GM19238 (cell line): Measurements from ENCODE around the gene FRK.
"Not testable (repeated sequence)": the region's sequence is repeated elsewhere in the genome, so short reads cannot be mapped to it uniquely, and the experiment has no call there.

ENCODE experiments used
- DNase-seq: peaks from one replicate; pipeline ENCODE4 v3.0.0; 2011; ENCODE audit warnings: low spot score; ENCODE audit not compliant: insufficient read length

The FRK gene

GRCh38 chr6:116010386-116010785 is 50.3 kb downstream of the FRK start:
- DNase-seq: no peak

DNA sequence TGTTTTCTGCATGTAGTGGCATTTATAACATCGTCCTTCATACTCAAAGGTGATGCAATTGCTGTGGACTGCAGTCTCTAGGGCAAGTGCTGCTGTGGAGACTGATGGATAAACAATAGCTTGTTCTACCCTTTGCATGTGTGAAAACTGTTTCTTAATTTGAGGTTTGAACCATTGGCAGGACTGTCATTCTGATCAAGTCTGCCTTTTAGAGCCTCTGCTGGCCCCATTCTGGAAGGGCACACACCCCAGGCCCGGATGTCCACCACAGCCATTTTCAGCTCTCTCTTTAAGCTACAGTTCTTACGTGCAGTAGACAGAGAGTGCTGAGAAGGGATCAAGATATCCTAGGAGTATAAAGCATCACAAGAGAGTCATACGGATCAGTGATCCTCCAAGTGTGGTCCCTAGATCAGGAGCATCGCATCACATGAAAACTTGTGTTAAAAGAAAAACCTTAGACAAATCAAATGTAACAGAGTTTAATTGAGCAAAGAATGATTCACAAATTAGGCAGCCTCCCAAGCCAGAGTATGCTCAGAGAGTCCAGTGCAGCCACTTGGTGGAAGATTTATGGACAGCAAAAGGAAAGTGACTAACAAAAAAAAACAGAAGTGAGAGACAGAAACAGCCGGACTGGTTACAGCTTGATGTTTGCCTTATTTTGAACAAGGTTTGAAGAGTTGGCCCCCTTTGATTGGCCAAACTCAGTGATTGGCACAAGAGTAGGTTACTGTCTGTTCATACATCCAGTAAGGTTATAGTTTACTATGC is 52.0 kb downstream of the FRK start:
- no peak for DNase-seq

DNA sequence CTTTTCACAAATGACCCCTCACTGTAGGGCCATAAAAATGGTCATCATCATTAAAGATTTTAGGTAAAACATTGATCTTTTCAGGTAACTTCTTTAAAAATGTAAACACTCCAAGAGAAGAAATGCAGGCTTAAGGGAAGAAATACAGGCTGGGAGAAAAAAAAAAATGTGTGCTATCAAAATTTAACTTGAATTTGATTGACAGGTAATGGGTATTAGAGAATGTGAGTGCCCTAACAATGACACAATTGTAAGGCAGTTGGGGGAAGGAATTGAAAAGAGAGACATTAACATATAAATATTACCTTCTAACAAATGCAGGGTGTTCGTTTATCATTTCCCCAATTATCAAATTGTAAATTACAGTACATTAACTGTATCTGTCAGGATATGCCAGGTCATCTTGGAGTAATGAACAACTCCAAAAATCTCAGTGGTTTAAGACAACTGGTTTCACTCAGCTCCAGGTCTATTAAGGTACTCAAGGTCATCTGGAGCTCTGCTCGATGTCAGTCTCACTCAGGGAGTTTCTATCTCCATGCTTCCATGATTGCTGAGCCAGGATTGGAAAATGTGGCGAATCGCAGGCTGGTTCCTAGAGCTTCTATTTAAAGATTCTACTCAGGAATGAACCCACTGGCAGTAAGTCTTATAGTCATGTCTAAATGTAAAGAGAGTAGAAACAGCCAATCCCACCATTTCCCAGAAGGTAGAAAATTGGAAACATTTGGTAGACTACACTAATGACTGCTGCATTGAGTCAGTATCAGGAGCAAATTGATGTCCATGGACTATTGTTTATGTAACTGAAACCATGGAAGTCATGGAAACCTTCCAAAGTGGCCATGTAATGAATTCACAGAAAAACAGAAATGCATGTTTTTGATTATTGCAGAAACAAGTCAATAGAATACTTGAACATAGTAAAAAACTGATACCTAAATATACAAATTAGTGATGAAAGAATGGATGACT is 55.6 kb downstream of the FRK start:
- DNase-seq: no peak

- no peak for DNase-seq
These were observed 57.0 kb downstream of the FRK start for GRCh38 chr6:116003668-116004067.

DNA sequence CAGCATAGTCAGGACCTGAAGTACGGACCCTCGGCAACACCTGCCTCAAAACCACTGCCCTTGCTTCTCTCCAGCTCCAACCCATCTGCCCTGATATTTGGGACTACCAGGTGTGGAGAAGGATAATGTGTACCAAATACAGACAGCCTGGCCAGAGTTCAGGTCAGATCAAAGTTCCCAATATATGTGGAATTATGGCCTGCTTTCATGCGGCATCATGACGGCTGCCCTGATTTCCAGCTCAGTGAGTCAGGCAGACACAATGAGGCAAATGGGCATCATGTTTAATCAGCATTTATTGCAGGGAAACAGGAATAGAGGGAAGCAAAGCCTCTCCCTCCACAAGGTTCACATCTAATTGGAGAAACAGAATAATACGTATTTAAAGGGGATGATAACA is 57.9 kb downstream of the FRK start:
- DNase-seq: no peak

GRCh38 chr6:115999235-115999634 is 61.5 kb downstream of the FRK start:
- DNase-seq: no peak

- no peak for DNase-seq
These were observed 62.6 kb downstream of the FRK start for GRCh38 chr6:115997990-115998585.

- DNase-seq: no peak
These were observed 74.7 kb downstream of the FRK start for GRCh38 chr6:115986026-115986425.

- DNase-seq: no peak
These were observed 75.9 kb downstream of the FRK start for GRCh38 chr6:115984809-115985208.

GRCh38 chr6:115983998-115984397 is 76.7 kb downstream of the FRK start:
- DNase-seq: no peak

DNA sequence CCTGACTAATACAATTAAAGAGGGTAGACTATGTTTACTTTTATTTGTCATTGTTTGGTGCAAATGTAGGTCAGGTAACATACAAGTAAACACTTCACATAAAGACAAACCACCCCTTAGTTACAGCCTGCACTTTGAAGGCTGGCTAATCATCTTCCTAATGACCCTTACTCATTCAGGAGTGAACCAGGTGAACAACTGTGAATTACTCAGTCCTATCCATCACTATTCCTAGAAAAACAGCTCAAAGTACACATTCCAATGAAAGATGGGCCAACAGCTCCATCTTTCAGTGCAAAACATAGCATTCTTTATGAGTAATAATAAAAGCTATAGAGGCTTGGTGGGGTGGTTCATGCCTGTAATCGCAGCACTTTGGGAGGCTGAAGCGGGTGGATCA is 78.2 kb downstream of the FRK start:
- no peak for DNase-seq

- DNase-seq: no peak
These were observed 83.5 kb downstream of the FRK start for GRCh38 chr6:115977220-115977619.

- DNase-seq: no peak
These were observed 84.3 kb downstream of the FRK start for GRCh38 chr6:115976321-115976870.

DNA sequence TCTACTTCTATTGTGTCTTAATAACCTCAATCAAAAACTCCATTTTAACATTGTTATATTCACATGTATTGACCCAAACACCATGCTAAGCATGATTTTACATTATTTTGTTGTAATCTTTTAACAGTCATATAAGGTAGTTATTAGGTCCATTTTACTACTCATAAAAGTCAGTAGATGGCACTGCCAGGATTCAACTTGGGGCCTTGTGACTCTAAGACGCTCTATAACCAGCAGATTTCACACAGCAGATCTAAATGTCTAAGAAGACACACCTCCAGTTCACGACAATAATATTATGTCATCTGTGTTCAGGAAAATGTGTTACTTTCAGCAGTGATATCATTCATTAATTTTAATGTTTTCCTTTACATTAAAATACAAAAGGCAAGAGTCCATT is 88.0 kb downstream of the FRK start:
- no peak for DNase-seq

DNA sequence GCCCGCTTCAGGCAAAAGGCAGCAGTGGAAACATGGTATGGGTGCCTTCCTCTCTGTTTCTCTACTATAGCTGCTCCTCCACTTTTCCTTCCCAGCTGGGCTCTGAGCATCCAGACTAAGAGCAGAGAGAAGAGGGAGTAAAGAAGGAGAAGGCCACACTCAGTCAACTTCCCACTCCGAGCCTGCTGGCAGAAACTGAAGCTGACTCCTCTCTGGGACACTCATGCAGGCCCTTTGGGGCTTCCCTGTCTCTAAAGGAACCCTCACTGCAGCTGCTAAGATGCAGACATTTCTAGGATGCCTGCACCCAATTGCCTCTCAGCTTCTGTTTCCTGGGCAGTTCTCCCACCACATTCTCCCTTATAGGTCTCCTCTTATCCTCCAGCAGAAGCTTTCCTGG is 88.9 kb downstream of the FRK start:
- no peak for DNase-seq

DNA sequence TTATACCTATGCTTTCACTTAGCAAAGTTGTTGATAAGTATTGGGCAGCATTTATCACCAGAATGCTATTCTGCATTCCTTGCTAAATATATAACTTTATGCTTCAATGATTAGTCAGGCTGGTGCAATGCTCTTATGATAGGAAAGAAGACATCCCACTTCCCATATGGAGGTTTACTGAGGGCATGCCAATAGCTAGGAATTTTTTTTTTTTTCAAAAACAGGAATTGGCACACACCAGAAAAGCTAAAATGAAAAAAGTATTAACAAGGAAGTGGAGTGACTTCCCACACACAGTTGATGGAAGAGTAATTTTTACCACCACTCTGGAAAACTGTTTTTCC is 90.8 kb downstream of the FRK start:
- no peak for DNase-seq

- DNase-seq: no peak
These were observed 91.3 kb downstream of the FRK start for GRCh38 chr6:115969207-115969929.

DNA sequence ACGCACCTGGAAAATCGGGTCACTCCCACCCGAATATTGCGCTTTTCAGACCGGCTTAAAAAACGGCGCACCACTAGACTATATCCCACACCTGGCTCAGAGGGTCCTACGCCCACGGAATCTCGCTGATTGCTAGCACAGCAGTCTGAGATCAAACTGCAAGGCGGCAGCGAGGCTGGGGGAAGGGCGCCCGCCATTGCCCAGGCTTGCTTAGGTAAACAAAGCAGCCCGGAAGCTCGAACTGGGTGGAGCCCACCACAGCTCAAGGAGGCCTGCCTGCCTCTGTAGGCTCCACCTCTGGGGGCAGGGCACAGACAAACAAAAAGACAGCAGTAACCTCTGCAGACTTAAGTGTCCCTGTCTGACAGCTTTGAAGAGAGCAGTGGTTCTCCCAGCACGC is 100.4 kb downstream of the FRK start:
- DNase-seq: not testable (repeated sequence)

GRCh38 chr6:115958958-115959357 is 101.7 kb downstream of the FRK start:
- no peak for DNase-seq

DNA sequence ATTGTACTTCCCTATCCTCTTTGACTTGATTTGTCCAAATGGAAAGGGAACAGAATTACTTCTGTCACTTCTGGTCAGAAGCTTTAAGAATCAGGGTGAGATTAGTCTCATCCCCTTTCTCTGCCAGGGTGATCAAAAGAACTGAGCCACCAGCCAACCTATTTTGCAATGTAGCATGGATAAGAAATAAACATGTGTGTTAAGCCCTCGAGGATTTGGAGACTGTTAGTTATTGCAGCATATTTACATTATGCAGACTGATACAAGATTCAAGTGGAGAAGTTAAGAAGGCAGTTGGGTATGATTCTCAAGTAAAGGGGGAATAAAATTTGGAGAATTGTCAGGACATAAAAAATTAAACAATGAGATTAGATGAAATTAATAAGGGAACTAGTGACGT is 106.0 kb downstream of the FRK start:
- no peak for DNase-seq

DNA sequence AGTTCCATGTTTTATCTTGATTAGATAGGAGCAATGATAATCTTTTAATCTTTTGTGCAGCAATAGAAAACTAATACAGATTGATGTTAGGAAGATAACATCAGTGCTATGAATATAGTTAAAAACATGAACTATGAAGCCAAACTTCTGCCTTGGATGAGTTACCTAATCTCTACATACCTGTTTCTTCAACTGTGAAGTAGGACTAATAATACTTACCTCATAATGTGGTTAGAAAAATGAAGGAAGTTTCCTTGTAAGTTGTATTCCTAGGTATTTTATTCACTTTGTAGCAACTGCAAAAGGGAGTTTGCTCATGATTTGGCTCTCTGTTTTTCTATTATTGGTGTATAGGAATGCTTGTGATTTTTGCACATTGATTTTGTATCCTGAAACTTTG is 111.9 kb downstream of the FRK start:
- no peak for DNase-seq
